GM21825 (cell line): Measurements from ENCODE around the gene UTS2.

Source experiments
- ATAC-seq: cut with Tn5 transposase; IDR thresholded peaks from one replicate; pipeline ENCODE4 v1.9.1; 2021; ENCODE audit warnings: mild to moderate bottlenecking, moderate library complexity; ENCODE audit not compliant: unreplicated experiment

The UTS2 gene

GRCh38 chr1:7863756-7864328, 11.0 kb upstream of the UTS2 start:
- ATAC-seq, result no peak

- no peak for ATAC-seq
These were observed 9.6 kb upstream of the UTS2 start for GRCh38 chr1:7862211-7863060.

- no peak for ATAC-seq
These were observed 8.6 kb upstream of the UTS2 start for GRCh38 chr1:7861452-7861851.

- no peak for ATAC-seq
These were observed 7.3 kb upstream of the UTS2 start for GRCh38 chr1:7860130-7860529.

GRCh38 chr1:7859406-7859805, 6.5 kb upstream of the UTS2 start:
- no peak for ATAC-seq

GRCh38 chr1:7857985-7858384, 5.1 kb upstream of the UTS2 start:
- ATAC-seq, result no peak

- ATAC-seq, result no peak
These were observed 4.1 kb upstream of the UTS2 start for GRCh38 chr1:7857000-7857399.

- no peak for ATAC-seq
These were observed 3.5 kb upstream of the UTS2 start for GRCh38 chr1:7856345-7856744.

GRCh38 chr1:7853684-7854026, 790 bp upstream of the UTS2 start:
- ATAC-seq, result no peak

GRCh38 chr1:7850786-7851185, 2.1 kb downstream of the UTS2 start:
- ATAC-seq, result no peak

- ATAC-seq, result no peak
These were observed 5.3 kb downstream of the UTS2 start for GRCh38 chr1:7847599-7847998.

- ATAC-seq, result no peak
These were observed 6.2 kb downstream of the UTS2 start for GRCh38 chr1:7846656-7847055.

GRCh38 chr1:7845761-7846160, 7.1 kb downstream of the UTS2 start:
- ATAC-seq, result no peak

- ATAC-seq, result no peak
These were observed 10.3 kb downstream of the UTS2 start for GRCh38 chr1:7842517-7842916.

GRCh38 chr1:7839526-7839925, 13.3 kb downstream of the UTS2 start:
- no peak for ATAC-seq

- no peak for ATAC-seq
These were observed 14.2 kb downstream of the UTS2 start for GRCh38 chr1:7838714-7839113.

- no peak for ATAC-seq
These were observed 19.8 kb downstream of the UTS2 start for GRCh38 chr1:7833035-7833434.

- no peak for ATAC-seq
These were observed 21.4 kb downstream of the UTS2 start for GRCh38 chr1:7831458-7831857.

- ATAC-seq, result no peak
These were observed 25.5 kb downstream of the UTS2 start for GRCh38 chr1:7827126-7827955.

GRCh38 chr1:7826363-7826762, 26.5 kb downstream of the UTS2 start:
- no peak for ATAC-seq

- ATAC-seq, result no peak
These were observed 28.2 kb downstream of the UTS2 start for GRCh38 chr1:7824701-7825100.

GRCh38 chr1:7821282-7821681, 31.6 kb downstream of the UTS2 start:
- ATAC-seq, result no peak
